Kidney (tissue), 22 donors: Measurements from ENCODE around the gene ARL14EPL. TPM values are rescaled to one million over a fixed set of nuclear protein-coding genes. Genes with fewer than 3 reads are reported as not detected.
A peak's percentile ranks its signal among the peaks of the same experiment; 100 is the strongest.

ENCODE experiments used
- DNase-seq, 5 donors: peaks; one replicate each; pipeline ENCODE4 v3.0.0-alpha.2; 2013 to 2020
- FAIRE-seq: peaks from 2 replicates; lab custom pipeline; 2012; peaks lifted over from hg19 to GRCh38; lab: Jason Lieb, UNC
- H3K27ac ChIP-seq, 2 donors: one replicate each; pipeline ENCODE4 v1.7.0; 2013; ENCODE audit warnings: low read depth in 2 of 2, low read length in 2 of 2, inconsistent platforms in 1 of 2
- H3K27me3 ChIP-seq: one replicate; pipeline ENCODE4 v1.7.1; 2013; ENCODE audit warnings: low read length, inconsistent platforms; ENCODE audit not compliant: control insufficient read depth, insufficient read depth
- H3K36me3 ChIP-seq, 3 donors: one replicate each; pipeline versions ENCODE4 v1.7.0 to v1.7.1; 2013; ENCODE audit warnings: low read length in 3 of 3, control low read depth in 1 of 3, inconsistent platforms in 1 of 3; ENCODE audit not compliant: insufficient read depth in 3 of 3, control insufficient read depth in 2 of 3
- H3K4me1 ChIP-seq, 3 donors: one replicate each; pipeline versions ENCODE4 v1.7.0 to v1.7.1; 2013; ENCODE audit warnings: low read length in 3 of 3, inconsistent platforms in 1 of 3, low read depth in 1 of 3; ENCODE audit not compliant: control insufficient read depth in 2 of 3, insufficient read depth in 2 of 3
- H3K4me3 ChIP-seq, 3 donors: one replicate each; pipeline versions ENCODE4 v1.7.0 to v1.8.1; 2013; ENCODE audit warnings: low read length in 3 of 3, control low read depth in 1 of 3, inconsistent platforms in 1 of 3
- H3K9ac ChIP-seq, 3 donors: one replicate each; pipeline versions ENCODE4 v1.7.0 to v1.7.1; 2013; ENCODE audit warnings: low read length in 3 of 3, control low read depth in 1 of 3, inconsistent platforms in 1 of 3
- H3K9me3 ChIP-seq, 3 donors: one replicate each; pipeline versions ENCODE4 v1.7.0 to v1.7.1; 2013; ENCODE audit warnings: low read length in 3 of 3, control low read depth in 1 of 3, inconsistent platforms in 1 of 3; ENCODE audit not compliant: control insufficient read depth in 2 of 3, insufficient read depth in 1 of 3
- intact Hi-C: fragments of 100-400 bp; cut with DNase I; formaldehyde crosslinking; loops from one replicate; pipeline ENCODE4 v1.11.1; 2022
- long read RNA-seq, 10 donors: library from polyadenylated mRNA in 1 of 10; unstranded in 1 of 10; transcript quantifications; one replicate each; pipeline ENCODE4 v2.0.0 and lab custom pipeline, GENCODE V29; 2021 to 2026
- polyA plus RNA-seq: library from polyadenylated mRNA; stranded (reverse); fragments of 350-450 nt; fragmentation: Illumina TruSeq; extraction: RNeasy Lipid Tissue Mini Kit (QIAGEN cat#74804); gene quantifications from one replicate; pipeline ENCODE4 v1.2.3, GENCODE V29; 2014; ENCODE audit warnings: low read depth, low replicate concordance; ENCODE audit not compliant: insufficient read depth
- total RNA-seq: library from RNA; stranded (reverse); fragmentation: NEBNext Ultra II Directional; extraction: Animal tissue kit (Norgen Biotek cat#: 25700); gene quantifications from one replicate; pipeline ENCODE4 v1.2.1, GENCODE V29; 2021
- TF ChIP-seq, protein P1 (sequence below): IDR thresholded peaks from 3 replicates; pipeline ENCODE4 v1.5.1; 2012; ENCODE audit warnings: mild to moderate bottlenecking, moderate library complexity, borderline replicate concordance; ENCODE audit not compliant: insufficient read depth; ENCODE audit errors: extremely low read depth
- donor health status: control.
- donor health status: control.
- donor health status: control.
- donor health status: control.
- donor health status: control.
- donor health status: DM: yes; HTN: yes; CAD: no.
- donor health status: Normal renal cell carcinoma (clear cell type).

ARL14EPL gene
- not detected for total RNA-seq
- not detected for polyA plus RNA-seq
- long read RNA-seq, donor 1, result 0 reads
- long read RNA-seq, donor 2, result 0 reads
- long read RNA-seq, donor 3, partial matches to known transcripts, result 1,316 of 1,316 reads
- long read RNA-seq, donor 3, other reads (novel, unspliced or antisense), result 0 of 1,316 reads
- long read RNA-seq, donor 4, result 0 reads
- long read RNA-seq, donor 5, result 0 reads
- long read RNA-seq, donor 6, result 0 reads
- long read RNA-seq, donor 7, result 0 reads
- long read RNA-seq, donor 8, result 0 reads
- long read RNA-seq, donor 9, result 0 reads
- long read RNA-seq, donor 10, result 0 reads

DNA sequence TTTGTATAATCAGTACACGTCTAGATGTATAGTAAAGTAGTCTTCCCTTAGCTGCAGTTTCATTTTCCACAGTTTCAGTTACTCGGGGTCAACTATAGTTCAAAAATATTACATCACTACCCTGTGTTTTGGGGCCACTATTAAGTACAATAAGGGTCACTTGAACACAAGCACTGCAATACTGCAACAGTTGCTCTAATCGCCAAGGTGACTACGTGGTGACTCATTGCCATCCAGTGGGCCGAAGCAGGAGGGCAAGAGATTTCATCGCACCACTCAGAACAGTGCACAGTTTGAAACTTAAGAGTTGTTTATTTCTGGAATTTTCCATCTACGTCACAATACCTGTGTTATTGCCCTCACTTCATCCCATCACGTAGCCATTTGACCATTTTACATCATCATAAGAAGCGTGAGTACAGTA is at the start of gene ARL14EPL:
ARL14EPL (plus strand) TSS at position 379 of the 424 bp plus-strand sequence. CDS start 18,994 bp downstream, outside the sequence.
- no peak for FAIRE-seq
- H3K9ac ChIP-seq, result no peak within 1 kb of the TSS
- H3K36me3 ChIP-seq, result no peaks in the 10 kb centered on the region
- no peak within 1 kb of the TSS for H3K4me3 ChIP-seq
- H3K27me3 ChIP-seq, result no peaks in the 10 kb centered on the region
- no peak within 1 kb of the TSS for H3K27ac ChIP-seq
- intact Hi-C loops, result no loop called here
- peak in 2 of 5 donors; percentile 17 to 38 for DNase-seq
- TF ChIP-seq, protein P1, sequence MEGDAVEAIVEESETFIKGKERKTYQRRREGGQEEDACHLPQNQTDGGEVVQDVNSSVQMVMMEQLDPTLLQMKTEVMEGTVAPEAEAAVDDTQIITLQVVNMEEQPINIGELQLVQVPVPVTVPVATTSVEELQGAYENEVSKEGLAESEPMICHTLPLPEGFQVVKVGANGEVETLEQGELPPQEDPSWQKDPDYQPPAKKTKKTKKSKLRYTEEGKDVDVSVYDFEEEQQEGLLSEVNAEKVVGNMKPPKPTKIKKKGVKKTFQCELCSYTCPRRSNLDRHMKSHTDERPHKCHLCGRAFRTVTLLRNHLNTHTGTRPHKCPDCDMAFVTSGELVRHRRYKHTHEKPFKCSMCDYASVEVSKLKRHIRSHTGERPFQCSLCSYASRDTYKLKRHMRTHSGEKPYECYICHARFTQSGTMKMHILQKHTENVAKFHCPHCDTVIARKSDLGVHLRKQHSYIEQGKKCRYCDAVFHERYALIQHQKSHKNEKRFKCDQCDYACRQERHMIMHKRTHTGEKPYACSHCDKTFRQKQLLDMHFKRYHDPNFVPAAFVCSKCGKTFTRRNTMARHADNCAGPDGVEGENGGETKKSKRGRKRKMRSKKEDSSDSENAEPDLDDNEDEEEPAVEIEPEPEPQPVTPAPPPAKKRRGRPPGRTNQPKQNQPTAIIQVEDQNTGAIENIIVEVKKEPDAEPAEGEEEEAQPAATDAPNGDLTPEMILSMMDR, result no peak
- no peaks in the 10 kb centered on the region for H3K4me1 ChIP-seq
- no peaks in the 10 kb centered on the region for H3K9me3 ChIP-seq

DNA sequence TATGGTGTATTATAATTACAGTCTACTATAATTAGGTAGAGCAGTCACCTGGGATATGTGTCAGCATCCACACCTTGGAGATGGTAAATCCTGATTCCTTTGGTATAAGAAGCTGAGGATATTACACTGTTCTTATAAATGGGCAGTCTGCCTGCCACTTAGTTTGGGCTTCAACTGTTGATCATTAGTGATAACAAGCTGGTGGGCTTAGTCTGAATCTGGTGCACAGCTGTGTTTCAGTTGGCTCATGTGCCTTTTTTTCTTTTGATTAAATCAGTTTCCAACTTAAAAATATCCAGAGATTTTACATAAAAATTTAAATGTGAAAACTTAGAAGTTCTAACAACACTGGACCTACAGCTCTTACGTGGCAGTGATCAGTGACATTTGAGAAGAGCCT is 48.8 kb upstream of the ARL14EPL start:
- TF ChIP-seq, protein P1, result no peak
- FAIRE-seq, result no peak
- H3K36me3 ChIP-seq, result no peaks in the 10 kb centered on the region
- DNase-seq, result no peak
- peaks cover 0 to 2% (median 0%) of the 10 kb centered on the region in 3 donors for H3K4me1 ChIP-seq
- H3K9me3 ChIP-seq, result no peaks in the 10 kb centered on the region
- no peak overlapping the region for H3K9ac ChIP-seq
- no peaks in the 10 kb centered on the region for H3K27me3 ChIP-seq
- intact Hi-C loops, result no loop called here
- H3K27ac ChIP-seq, result no peak overlapping the region
- H3K4me3 ChIP-seq, result no peak overlapping the region

DNA sequence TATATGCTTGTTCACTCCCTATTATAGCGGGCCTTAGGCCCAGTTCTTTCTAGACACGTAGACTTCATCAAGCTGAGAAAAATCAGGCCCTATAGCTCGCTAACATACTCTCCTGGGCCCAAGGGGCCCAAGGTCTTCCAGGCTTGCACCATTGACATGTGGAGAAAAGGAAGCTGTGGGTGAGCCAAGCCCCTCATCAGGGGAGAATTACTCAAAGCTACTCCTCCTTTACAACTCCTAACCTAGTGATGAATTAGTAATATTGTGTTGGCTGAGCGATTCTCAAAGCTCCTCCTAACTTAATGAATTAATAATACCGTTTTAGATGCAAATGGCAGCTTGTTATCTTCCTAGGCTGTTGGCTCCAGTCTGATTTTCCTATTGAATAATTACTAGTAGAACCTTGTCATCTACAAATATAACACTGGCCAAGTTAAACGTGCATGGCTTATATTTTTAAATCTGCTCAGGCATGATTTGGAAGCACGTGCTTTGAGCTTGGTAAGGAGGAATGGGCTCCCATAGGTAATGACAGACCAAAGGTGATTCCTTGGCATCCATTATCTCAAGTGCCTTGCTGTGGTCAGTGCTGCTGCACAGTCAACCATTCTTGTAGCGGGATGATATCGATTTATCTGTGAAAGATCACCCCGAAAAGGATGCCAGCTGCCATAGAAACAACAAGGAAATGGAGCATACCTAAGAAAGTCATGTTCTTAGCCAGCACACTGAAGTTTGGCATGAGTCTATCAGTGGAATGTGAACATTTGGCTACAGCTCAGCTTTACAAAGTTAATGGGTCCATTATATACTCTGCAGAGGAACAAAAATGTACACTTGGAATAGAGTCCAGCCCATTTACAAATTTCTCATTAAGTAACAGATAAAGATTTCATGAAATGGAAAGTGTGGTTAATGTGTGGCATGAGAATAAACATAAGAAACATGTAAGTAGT is 46.2 kb upstream of the ARL14EPL start:
- peak in 1 of 5 donors; percentile 34 for DNase-seq
- H3K9ac ChIP-seq, result no peak overlapping the region
- no peaks in the 10 kb centered on the region for H3K9me3 ChIP-seq
- intact Hi-C loops, result no loop called here
- no peak overlapping the region for H3K27ac ChIP-seq
- H3K36me3 ChIP-seq, result no peaks in the 10 kb centered on the region
- peaks cover 0 to 2% (median 0%) of the 10 kb centered on the region in 3 donors for H3K4me1 ChIP-seq
- TF ChIP-seq, protein P1, result no peak
- H3K27me3 ChIP-seq, result no peaks in the 10 kb centered on the region
- FAIRE-seq, result no peak
- H3K4me3 ChIP-seq, result no peak overlapping the region
